Psoas muscle (tissue), 8 donors: ENCODE results near the gene SPRN. TPM values are rescaled to one million over a fixed set of nuclear protein-coding genes. Genes with fewer than 3 reads are reported as not detected.

ENCODE experiments used
- ATAC-seq, 4 donors: fragments of 200-7000 bp; cut with Tn5 transposase; one replicate each; pipeline ENCODE4 v1.9.1; 2020; ENCODE audit warnings: moderate library complexity in 3 of 4, mild to moderate bottlenecking in 2 of 4
- DNase-seq, 2 donors: peaks; one replicate each; pipeline ENCODE4 v3.0.0-alpha.2; 2020
- H3K27ac ChIP-seq: fragments of 200-600 bp; one replicate; pipeline ENCODE4 v1.8.0; 2022
- H3K27me3 ChIP-seq, 3 donors: fragments of 200-600 bp in 1 of 3; one replicate each; pipeline versions ENCODE4 v1.6.1 to v1.8.0; 2013 to 2022; ENCODE audit warnings: low read length in 2 of 3, mild to moderate bottlenecking in 2 of 3, moderate library complexity in 1 of 3; ENCODE audit not compliant: insufficient read depth in 3 of 3
- H3K36me3 ChIP-seq, 2 donors: fragments of 200-600 bp in 1 of 2; one replicate each; pipeline versions ENCODE4 v1.6.1 to v1.8.0; 2013 to 2022; ENCODE audit warnings: low read depth in 1 of 2, mild to moderate bottlenecking in 1 of 2, moderate library complexity in 1 of 2; ENCODE audit not compliant: insufficient read depth in 1 of 2
- H3K4me1 ChIP-seq: fragments of 200-600 bp; one replicate; pipeline ENCODE4 v1.8.0; 2022
- H3K4me3 ChIP-seq: fragments of 200-600 bp; one replicate; pipeline ENCODE4 v1.8.0; 2022; ENCODE audit warnings: mild to moderate bottlenecking
- H3K9me3 ChIP-seq: fragments of 200-600 bp; one replicate; pipeline ENCODE4 v1.8.0; 2022
- WGBS, 3 donors: extraction: QIAGEN DNeasy Blood & Tissue Kit; methylation state at CpG; one replicate each; pipeline versions ENCODE4 v1.1.6 to v1.1.7; 2013; 5-methylcytosine and 5-hydroxymethylcytosine counted together
- intact Hi-C, 2 donors: fragments of 100-400 bp; cut with DNase I; formaldehyde crosslinking; loops; one replicate each; pipeline versions ENCODE4 v1.11.0 to v1.14.2; 2022
- polyA plus RNA-seq, 3 donors: library from polyadenylated mRNA; stranded (reverse); fragments of 200-250 nt; gene quantifications; one replicate each; pipeline ENCODE4 v1.2.3, GENCODE V29; 2013
- total RNA-seq, 4 donors: library from RNA; stranded (reverse); fragmentation: NEBNext Ultra II Directional in 2 of 4; extraction: Animal tissue kit (Norgen Biotek cat#: 25700) in 2 of 4; gene quantifications; one replicate each; pipeline versions ENCODE4 v1.2.1 to v1.2.4, GENCODE V29; 2021 to 2023
- TF ChIP-seq, protein P1 (sequence below): fragments of 200-600 bp; IDR thresholded peaks from one replicate; pipeline ENCODE4 v1.8.0; 2022; ENCODE audit warnings: antibody characterized with exemption
- donor health status: healthy with polysubstance abuse.
- donor health status: DM: no; HTN: no; CAD: no; lungs with moderate emphysema.
- donor health status: Bipolar disorder and iron deficiency.
- donor health status: healthy.
- donor health status: DM: yes; HTN: yes; CAD: no.
- donor health status: DM: no; HTN: no; CAD: no.
- donor health status: DM: no; HTN: no; CAD: no.
- donor health status: DM: yes; HTN: yes; CAD: no.

The SPRN gene
- total and polyA plus RNA-seq, 7 donors: 0.08 to 0.22 (median 0.12) TPM; not detected in 4

DNA sequence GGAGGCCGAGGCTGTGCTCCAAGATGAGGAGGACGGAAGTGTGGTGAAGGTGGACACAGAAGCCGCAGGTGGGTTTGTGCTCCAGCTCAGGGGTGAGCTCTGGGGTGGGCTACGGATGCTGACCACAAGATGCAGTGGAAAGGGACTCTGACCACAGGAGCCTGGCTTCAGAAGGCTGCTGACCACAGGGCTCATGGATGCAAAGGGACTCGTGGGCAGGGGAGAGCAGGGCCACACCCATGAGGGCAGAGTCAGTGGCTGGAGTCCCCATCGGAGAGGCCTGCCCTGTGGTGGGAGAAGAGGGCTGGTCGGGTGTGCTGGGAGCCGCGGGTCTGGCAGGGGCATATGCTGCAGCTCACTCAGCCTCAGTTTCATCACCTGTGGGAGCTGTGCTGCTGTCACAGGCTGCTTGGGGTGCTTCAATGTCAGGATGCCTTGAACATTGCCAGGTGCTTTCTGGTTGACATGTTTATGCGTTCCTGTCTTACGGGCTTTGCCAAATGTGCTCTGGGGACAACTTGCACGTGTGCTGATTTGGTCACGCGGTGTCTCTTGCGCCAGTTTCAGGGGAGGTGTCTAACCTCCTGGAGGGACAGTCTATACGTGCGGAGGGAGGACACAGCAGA lies 43.0 kb upstream of the SPRN start:
- H3K4me1 ChIP-seq: no peaks in the 10 kb centered on the region
- H3K27ac ChIP-seq: no peak overlapping the region
- TF ChIP-seq, protein P1, sequence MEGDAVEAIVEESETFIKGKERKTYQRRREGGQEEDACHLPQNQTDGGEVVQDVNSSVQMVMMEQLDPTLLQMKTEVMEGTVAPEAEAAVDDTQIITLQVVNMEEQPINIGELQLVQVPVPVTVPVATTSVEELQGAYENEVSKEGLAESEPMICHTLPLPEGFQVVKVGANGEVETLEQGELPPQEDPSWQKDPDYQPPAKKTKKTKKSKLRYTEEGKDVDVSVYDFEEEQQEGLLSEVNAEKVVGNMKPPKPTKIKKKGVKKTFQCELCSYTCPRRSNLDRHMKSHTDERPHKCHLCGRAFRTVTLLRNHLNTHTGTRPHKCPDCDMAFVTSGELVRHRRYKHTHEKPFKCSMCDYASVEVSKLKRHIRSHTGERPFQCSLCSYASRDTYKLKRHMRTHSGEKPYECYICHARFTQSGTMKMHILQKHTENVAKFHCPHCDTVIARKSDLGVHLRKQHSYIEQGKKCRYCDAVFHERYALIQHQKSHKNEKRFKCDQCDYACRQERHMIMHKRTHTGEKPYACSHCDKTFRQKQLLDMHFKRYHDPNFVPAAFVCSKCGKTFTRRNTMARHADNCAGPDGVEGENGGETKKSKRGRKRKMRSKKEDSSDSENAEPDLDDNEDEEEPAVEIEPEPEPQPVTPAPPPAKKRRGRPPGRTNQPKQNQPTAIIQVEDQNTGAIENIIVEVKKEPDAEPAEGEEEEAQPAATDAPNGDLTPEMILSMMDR: no peak
- no peak overlapping the region for H3K4me3 ChIP-seq
- WGBS, 3 donors: 88 to 92% (median 89%) methylated on average over 17 of the region's 17 CpGs
- no peaks in the 10 kb centered on the region for H3K27me3 ChIP-seq
- DNase-seq (no peak), ATAC-seq (no peak)
- intact Hi-C loops: no loop called here
- H3K9me3 ChIP-seq: no peaks in the 10 kb centered on the region
- no peaks in the 10 kb centered on the region for H3K36me3 ChIP-seq

DNA sequence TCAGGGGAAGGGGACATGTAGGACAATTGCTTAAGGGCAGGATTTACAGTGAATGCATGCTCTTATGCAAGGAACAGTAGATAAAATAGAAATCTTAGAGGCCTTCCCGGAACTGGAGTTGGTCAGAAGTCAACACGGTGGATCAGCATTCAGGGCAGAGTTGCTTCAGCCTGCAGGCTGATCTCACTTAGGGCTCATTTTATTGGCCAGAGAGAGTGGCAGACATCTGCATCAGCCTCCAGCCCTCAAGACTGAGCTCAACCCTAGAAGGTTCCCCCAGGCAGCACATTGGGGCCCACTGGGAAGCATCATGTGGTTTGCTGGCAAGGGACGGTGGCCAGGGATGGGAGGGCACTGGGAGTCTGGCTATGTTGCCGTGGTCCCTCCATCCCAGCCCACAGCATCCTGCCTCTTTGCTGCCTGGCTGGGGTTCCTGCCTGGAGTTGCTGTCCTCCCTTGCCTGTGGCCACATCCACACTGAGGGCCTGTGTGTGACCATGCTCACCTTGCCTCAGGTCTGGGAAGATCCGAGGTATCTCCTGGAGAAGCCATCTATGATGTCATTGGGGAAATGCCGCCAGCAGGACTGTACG lies 42.4 kb upstream of the SPRN start:
- WGBS, 3 donors: 91 to 93% (median 92%) methylated on average over 7 of the region's 7 CpGs
- intact Hi-C loops: no loop called here
- H3K27me3 ChIP-seq: no peaks in the 10 kb centered on the region
- TF ChIP-seq, protein P1: no peak
- no peak overlapping the region for H3K27ac ChIP-seq
- H3K36me3 ChIP-seq: no peaks in the 10 kb centered on the region
- H3K4me3 ChIP-seq: no peak overlapping the region
- no peaks in the 10 kb centered on the region for H3K4me1 ChIP-seq
- no peaks in the 10 kb centered on the region for H3K9me3 ChIP-seq
- ATAC-seq (no peak), DNase-seq (no peak)

DNA sequence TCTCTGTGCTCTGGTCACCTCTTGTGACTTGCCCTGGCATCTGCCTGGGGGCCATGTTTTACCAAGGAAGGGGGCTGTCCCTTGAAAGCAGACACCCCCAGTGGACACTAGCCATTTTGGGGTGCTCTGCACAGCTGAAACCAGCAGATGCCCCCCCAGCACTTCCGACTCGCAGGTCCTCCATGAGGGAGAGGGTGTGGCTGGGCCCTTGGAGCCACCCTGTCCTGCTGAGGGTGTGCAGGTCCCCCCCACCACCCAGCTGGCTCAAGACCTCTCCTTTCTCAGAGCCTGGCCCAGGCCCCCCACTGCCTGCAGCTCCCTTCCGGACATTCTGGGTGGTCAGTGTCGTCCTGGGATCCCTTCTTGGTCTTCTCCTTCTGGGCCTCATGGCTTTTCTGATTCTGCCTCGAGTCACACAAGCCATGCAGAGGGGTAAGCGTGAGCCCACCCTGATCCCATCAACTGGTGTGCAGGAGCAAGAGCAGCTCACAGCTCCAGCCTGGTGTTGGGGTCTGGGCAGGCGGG lies 41.6 kb upstream of the SPRN start:
- H3K4me3 ChIP-seq: no peak overlapping the region
- no peak overlapping the region for H3K27ac ChIP-seq
- H3K9me3 ChIP-seq: no peaks in the 10 kb centered on the region
- H3K27me3 ChIP-seq: no peaks in the 10 kb centered on the region
- no peaks in the 10 kb centered on the region for H3K36me3 ChIP-seq
- intact Hi-C loops: no loop called here
- TF ChIP-seq, protein P1: no peak
- 88 to 95% (median 92%) methylated on average over 7 of the region's 7 CpGs for WGBS, 3 donors
- no peaks in the 10 kb centered on the region for H3K4me1 ChIP-seq
- no peak for ATAC-seq
- no peak for DNase-seq

DNA sequence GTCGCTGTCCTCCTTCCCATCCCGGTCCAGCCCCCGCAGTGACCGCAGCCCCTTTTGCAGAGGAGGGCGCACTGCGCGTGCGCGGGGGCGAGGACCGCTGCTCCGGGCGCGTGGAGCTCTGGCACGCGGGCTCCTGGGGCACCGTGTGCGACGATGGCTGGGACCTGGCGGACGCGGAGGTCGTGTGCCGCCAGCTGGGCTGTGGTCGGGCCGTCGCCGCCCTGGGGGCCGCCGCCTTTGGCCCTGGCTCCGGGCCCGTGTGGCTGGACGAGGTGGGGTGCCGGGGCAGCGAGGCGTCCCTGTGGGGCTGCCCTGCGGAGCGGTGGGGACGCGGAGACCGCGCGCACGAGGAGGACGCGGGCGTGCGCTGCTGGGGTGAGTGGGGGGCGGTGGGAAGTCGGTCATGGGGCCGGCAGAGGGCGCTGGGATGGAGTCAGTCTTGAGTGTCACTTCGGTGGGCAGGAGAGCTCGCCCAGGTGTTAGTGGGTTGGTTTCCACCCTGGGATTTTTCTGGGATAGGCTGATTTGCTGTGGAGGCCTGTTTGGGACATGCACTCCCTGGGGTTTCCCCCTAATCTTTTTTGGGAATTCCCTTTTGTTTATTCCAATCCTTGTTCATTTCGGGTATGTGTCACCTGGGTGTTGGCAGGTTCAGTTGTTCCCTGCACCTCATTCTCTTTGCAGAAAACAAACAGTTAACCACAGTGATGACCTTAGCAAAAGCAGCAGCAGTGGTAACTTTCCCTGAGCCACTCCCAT lies 40.9 kb upstream of the SPRN start:
- intact Hi-C loops: no loop called here
- TF ChIP-seq, protein P1: no peak
- H3K36me3 ChIP-seq: no peaks in the 10 kb centered on the region
- no peak for ATAC-seq
- no peaks in the 10 kb centered on the region for H3K4me1 ChIP-seq
- DNase-seq: no peak
- no peaks in the 10 kb centered on the region for H3K9me3 ChIP-seq
- WGBS, 3 donors: 28 to 35% (median 29%) methylated on average over 50 to 55 of the region's 55 CpGs
- no peak overlapping the region for H3K4me3 ChIP-seq
- no peak overlapping the region for H3K27ac ChIP-seq
- H3K27me3 ChIP-seq: no peaks in the 10 kb centered on the region
